Right lobe of liver (tissue), 4 donors: ENCODE data around the gene AFG1L.

Experiments
- CTCF ChIP-seq, 4 donors: fragments of 200-600 bp in 3 of 4; fragments of 450-650 bp in 1 of 4; IDR thresholded peaks; one replicate each; pipeline versions ENCODE4 v1.5.1 to v1.8.0; 2016 to 2022; ENCODE audit warnings: antibody characterized with exemption in 4 of 4, mild to moderate bottlenecking in 2 of 4
- POLR2A ChIP-seq: fragments of 450-650 bp; IDR thresholded peaks from one replicate; pipeline ENCODE4 v1.6.1; 2017; ENCODE audit warnings: antibody characterized with exemption, mild to moderate bottlenecking
- donor health status: DM: no; HTN: no; CAD: no.
- donor health status: DM: no; HTN: no; CAD: no.
- donor health status: DM: no; HTN: yes; CAD: no.

DNA sequence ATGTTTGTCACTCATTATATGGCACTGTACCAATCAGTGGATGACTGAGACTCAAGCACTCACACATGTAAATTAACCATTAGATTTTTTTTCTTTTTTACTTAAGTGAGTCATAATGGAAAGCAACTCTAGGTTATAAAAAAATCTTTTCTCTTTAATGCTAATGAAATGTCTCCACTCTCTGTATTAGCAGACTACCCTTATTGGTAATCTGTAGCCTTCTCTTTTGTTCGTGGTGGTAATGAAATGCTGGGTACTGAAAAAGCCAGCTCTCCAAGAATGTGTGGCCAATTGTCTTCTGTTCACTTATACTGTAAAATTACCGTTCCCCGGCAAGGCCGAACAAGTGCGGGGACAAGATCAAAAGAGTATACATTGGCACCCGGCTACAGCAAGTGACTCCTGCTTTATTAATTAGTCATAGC is 69.0 kb downstream of the AFG1L start:
- TF ChIP-seq CTCF (IDR thresholded peaks at IDR 0.05): no peak
- TF ChIP-seq POLR2A: no peak
